K562 (cell line): ENCODE measurements around the gene SLC44A1. TPM values are rescaled to one million over a fixed set of nuclear protein-coding genes. Genes with fewer than 3 reads are reported as not detected.

Source experiments
- ATAC-seq: fragments of 200-7000 bp; cut with Tn5 transposase; 3 replicates; pipeline ENCODE4 v1.9.1; 2020; ENCODE audit warnings: moderate library complexity
- BruUV-seq: library from RNA; stranded (reverse); fragments of 400-500 nt; replicated peaks from 2 replicates; lab custom pipeline; 2021; lab: Mats Ljungman, UMichigan
- CTCF ChIA-PET: fragments of 300-600 bp; formaldehyde crosslinking; extraction: SDS; loops from one replicate; lab custom pipeline; 2021; ENCODE audit warnings: low intra/inter-chr PET ratio; lab: Yijun Ruan, JAX
- POLR2A ChIA-PET: fragments of 300-600, 350-650 bp; sonication (Branson Sonifier 250); formaldehyde crosslinking; extraction: SDS; loops from one replicate; lab custom pipeline; 2021; ENCODE audit warnings: antibody characterized with exemption, inconsistent platforms; lab: Yijun Ruan, JAX
- DNase-seq, 4 experiments: peaks; one replicate each; pipeline versions ENCODE4 v3.0.0 to v3.0.0-alpha.2; 2011 to 2018; ENCODE audit warnings: low spot score in 3 of 4, mixed read lengths in 3 of 4; ENCODE audit errors: extremely low read depth in 1 of 4
- FAIRE-seq: peaks from 2 replicates; lab custom pipeline; 2011; peaks lifted over from hg19 to GRCh38; lab: Jason Lieb, UNC
- H2AFZ ChIP-seq: 2 replicates; pipeline ENCODE4 v1.6.0; 2011; ENCODE audit warnings: low read depth, low read length, control low read depth, inconsistent platforms
- H3K27ac ChIP-seq: fragments of 200-600 bp; 3 replicates; pipeline ENCODE4 v1.8.0; 2011; ENCODE audit warnings: low read depth, mild to moderate bottlenecking, control low read depth, inconsistent platforms, low read length, moderate library complexity, mixed read lengths; ENCODE audit errors: extremely low read depth
- H3K27me3 ChIP-seq, 2 experiments: fragments of 300-600 bp in 1 of 2; 2 replicates in 1 of 2; 3 replicates in 1 of 2; pipeline versions ENCODE4 v1.6.0 to v1.8.0; 2011; ENCODE audit warnings: inconsistent platforms in 2 of 2, low read length in 2 of 2, mild to moderate bottlenecking in 1 of 2, mixed read lengths in 1 of 2, moderate library complexity in 1 of 2; ENCODE audit not compliant: control insufficient read depth in 2 of 2, insufficient read depth in 2 of 2
- H3K36me3 ChIP-seq: fragments of 300-600 bp; 3 replicates; pipeline ENCODE4 v1.8.0; 2011; ENCODE audit warnings: mild to moderate bottlenecking, low read length, inconsistent platforms; ENCODE audit not compliant: control insufficient read depth, insufficient read depth
- H3K4me1 ChIP-seq, 2 experiments: fragments of 200-600 bp in 1 of 2; replicated peaks in 1 of 2; 2 replicates in 1 of 2; 3 replicates in 1 of 2; pipeline versions ENCODE4 v1.5.1 to v1.8.0; 2011; ENCODE audit warnings: inconsistent platforms in 2 of 2, low read length in 2 of 2, mild to moderate bottlenecking in 1 of 2, mixed read lengths in 1 of 2, moderate library complexity in 1 of 2; ENCODE audit not compliant: control insufficient read depth in 2 of 2, insufficient read depth in 2 of 2
- H3K4me2 ChIP-seq: 2 replicates; pipeline ENCODE4 v1.6.1; 2011; ENCODE audit warnings: low read length, control low read depth, inconsistent platforms, mixed read lengths; ENCODE audit not compliant: insufficient read depth
- H3K4me3 ChIP-seq: fragments of 200-600 bp; sonication (generic), shearing (Covaris generic); 2 replicates; pipeline ENCODE4 v1.5.1; 2016; ENCODE audit warnings: control low read depth, inconsistent platforms
- H3K79me2 ChIP-seq: fragments of 200-600 bp; 3 replicates; pipeline ENCODE4 v1.8.0; 2011; ENCODE audit warnings: low read length, inconsistent platforms; ENCODE audit not compliant: control insufficient read depth, insufficient read depth
- H3K9ac ChIP-seq, 2 experiments: 2 replicates each; pipeline versions ENCODE4 v1.6.0 to v1.6.1; 2011; ENCODE audit warnings: low read depth in 2 of 2, low read length in 2 of 2, control low read depth in 1 of 2, inconsistent platforms in 1 of 2, mild to moderate bottlenecking in 1 of 2, mixed read lengths in 1 of 2; ENCODE audit not compliant: insufficient read depth in 1 of 2
- H3K9me1 ChIP-seq: one replicate; pipeline ENCODE4 v1.6.0; 2011; ENCODE audit warnings: inconsistent platforms, mild to moderate bottlenecking, low read length, moderate library complexity; ENCODE audit not compliant: control insufficient read depth, insufficient read depth
- H3K9me3 ChIP-seq: replicated peaks from 2 replicates; pipeline ENCODE4 v1.5.1; 2011; ENCODE audit warnings: low read depth, low read length, inconsistent platforms; ENCODE audit not compliant: control insufficient read depth, insufficient read depth
- H4K20me1 ChIP-seq: replicated peaks from 2 replicates; pipeline ENCODE4 v1.6.1; 2011; ENCODE audit warnings: low read length, inconsistent platforms, mixed read lengths; ENCODE audit not compliant: control insufficient read depth, insufficient read depth
- CBFA2T3 ChIP-seq: fragments of 450-650 bp; IDR thresholded peaks from 2 replicates; pipeline ENCODE4 v1.6.1; 2017
- CBX8 ChIP-seq: fragments of 200-600 bp; sonication (generic); IDR thresholded peaks from 2 replicates; pipeline ENCODE4 v1.6.1; 2012; ENCODE audit warnings: borderline replicate concordance, mixed run types, low read depth, mild to moderate bottlenecking, moderate library complexity, mixed read lengths, low read length, control low read depth, inconsistent platforms; ENCODE audit not compliant: poor library complexity, severe bottlenecking; ENCODE audit errors: extremely low read depth
- CREBBP ChIP-seq: IDR thresholded peaks from one replicate; pipeline ENCODE4 v1.6.1; 2012; ENCODE audit warnings: low read depth, mild to moderate bottlenecking, control low read depth, inconsistent platforms, low read length
- FOXJ3 ChIP-seq: sonication (generic); formaldehyde crosslinking; IDR thresholded peaks from 2 replicates; pipeline ENCODE4 v1.4.0; 2020; ENCODE audit warnings: mild to moderate bottlenecking, missing genetic modification reagents
- GTF2F1 ChIP-seq: IDR thresholded peaks from 2 replicates; pipeline ENCODE4 v1.6.1; 2011; ENCODE audit warnings: low read depth, low read length, improper control_type of control experiment
- HNRNPK ChIP-seq: fragments of 200-400 bp; formaldehyde crosslinking; IDR thresholded peaks from one replicate; pipeline ENCODE4 v1.6.1; 2018; ENCODE audit warnings: mild to moderate bottlenecking, low read depth, low read length; ENCODE audit not compliant: poor library complexity, severe bottlenecking
- NCOA4 ChIP-seq: fragments of 450-650 bp; IDR thresholded peaks from 2 replicates; pipeline ENCODE4 v1.6.1; 2018; ENCODE audit warnings: mild to moderate bottlenecking; ENCODE audit not compliant: partially characterized antibody
- PHF21A ChIP-seq: fragments of 450-650 bp; IDR thresholded peaks from 2 replicates; pipeline ENCODE4 v1.6.1; 2017; ENCODE audit warnings: low read depth, borderline replicate concordance
- SREBF1 ChIP-seq: fragments of 150-350 bp; IDR thresholded peaks from 2 replicates; pipeline ENCODE4 v1.6.1; 2014; ENCODE audit warnings: antibody characterized with exemption, low read depth, low read length, borderline replicate concordance
- STAT6 ChIP-seq: sonication (generic); formaldehyde crosslinking; IDR thresholded peaks from 2 replicates; pipeline ENCODE4 v1.8.1; 2023; ENCODE audit warnings: mild to moderate bottlenecking, missing genetic modification reagents
- ZFP36 ChIP-seq: fragments of 150-350 bp; IDR thresholded peaks from 2 replicates; pipeline ENCODE4 v1.6.1; 2018; ENCODE audit warnings: low read length, low read depth; ENCODE audit not compliant: partially characterized antibody
- ZNF253 ChIP-seq: fragments of 250-450 bp; sonication (Bioruptor Pico); conservative IDR thresholded peaks from 2 replicates; pipeline ENCODE4 v1.6.1; 2021; ENCODE audit warnings: mild to moderate bottlenecking
- ZNF282 ChIP-seq: sonication (generic); formaldehyde crosslinking; IDR thresholded peaks from 2 replicates; pipeline ENCODE4 v1.8.1; 2023; ENCODE audit warnings: missing genetic modification reagents
- WGBS: fragments of 100-300 bp; shearing (Covaris generic); methylation state at CpG from one replicate; pipeline ENCODE4 v1.1.6; 2016; ENCODE audit warnings: low coverage, mixed read lengths; ENCODE audit not compliant: insufficient coverage; ENCODE audit errors: missing lambda C conversion rate; 5-methylcytosine and 5-hydroxymethylcytosine counted together
- in situ Hi-C: fragments of 300-500 bp; cut with MboI; formaldehyde crosslinking; loops from 4 replicates; pipeline ENCODE4 v1.15.0; 2018; ENCODE audit warnings: inconsistent platforms, mixed read lengths
- intact Hi-C: fragments of 100-400 bp; cut with micrococcal nuclease; formaldehyde crosslinking; loops from 2 replicates; pipeline ENCODE4 v1.14.2; 2022
- polyA plus RNA-seq, 8 experiments: library from polyadenylated mRNA; depleted of rRNA in 4 of 8; stranded (reverse) in 5 of 8; unstranded in 3 of 8; fragments of >200 nt; fragmentation: Nextera tagmentation in 2 of 8; fragmentation: Illumina TruSeq in 1 of 8; extraction: Ambion mirVana in 2 of 8; extraction: Trizol in 1 of 8; gene quantifications; 2 replicates each; pipeline versions ENCODE4 v1.2.1 to v1.2.3, GENCODE V29; 2011 to 2014; ENCODE audit warnings: inconsistent platforms in 1 of 8, missing spikeins in 1 of 8
- total RNA-seq, 7 experiments: library from RNA; depleted of rRNA in 6 of 7; stranded (reverse); fragments of >200 nt in 6 of 7; fragmentation: Illumina TruSeq in 2 of 7; extraction: Trizol in 2 of 7; gene quantifications; 2 replicates each; pipeline versions ENCODE4 v1.2.1 to v1.2.3, GENCODE V29; 2011 to 2021; ENCODE audit warnings: low replicate concordance in 1 of 7
- TF ChIP-seq, protein P1 (sequence below): sonication (generic); formaldehyde crosslinking; IDR thresholded peaks from 2 replicates; pipeline ENCODE4 v1.8.0; 2022; ENCODE audit warnings: mild to moderate bottlenecking, missing genetic modification reagents

The SLC44A1 gene
- total and polyA plus RNA-seq, 9 of the 15 experiments (the other 6 are each of a cell fraction or from before 2014, with no cell fraction given): 0.11 to 0.59 (median 0.30) TPM

GRCh38 chr9:105443121-105443520 is 198.7 kb downstream of the SLC44A1 start:
- CTCF ChIA-PET: no interaction called here
- H3K4me1 ChIP-seq: peaks cover 4 to 9% of the 10 kb centered on the region in 2 experiments; a peak in 3 of 5 replicates
- H3K9me1 ChIP-seq: no peaks in the 10 kb centered on the region
- no peaks in the 10 kb centered on the region for H4K20me1 ChIP-seq
- DNase-seq: no peak
- H3K9ac ChIP-seq: no peak overlapping the region
- WGBS: 41% methylated on average over 8 of the region's 8 CpGs
- in situ Hi-C loops: no loop called here
- ATAC-seq: no peak
- no peak overlapping the region for H3K27ac ChIP-seq
- no peaks in the 10 kb centered on the region for H3K27me3 ChIP-seq
- H2AFZ ChIP-seq: no peak overlapping the region
- no TSS peak for BruUV-seq
- FAIRE-seq: no peak
- TF ChIP-seq STAT6 (no peak), ZNF253 (no peak), NCOA4 (no peak), CBFA2T3 (no peak), FOXJ3 (CRISPR knock-in tag) (no peak), PHF21A (no peak), HNRNPK (no peak), ZNF282 (CRISPR knock-in tag) (no peak), ZFP36 (no peak), SREBF1 (no peak), GTF2F1 (no peak), CREBBP (no peak), CBX8 (no peak)
- TF ChIP-seq, protein P1, sequence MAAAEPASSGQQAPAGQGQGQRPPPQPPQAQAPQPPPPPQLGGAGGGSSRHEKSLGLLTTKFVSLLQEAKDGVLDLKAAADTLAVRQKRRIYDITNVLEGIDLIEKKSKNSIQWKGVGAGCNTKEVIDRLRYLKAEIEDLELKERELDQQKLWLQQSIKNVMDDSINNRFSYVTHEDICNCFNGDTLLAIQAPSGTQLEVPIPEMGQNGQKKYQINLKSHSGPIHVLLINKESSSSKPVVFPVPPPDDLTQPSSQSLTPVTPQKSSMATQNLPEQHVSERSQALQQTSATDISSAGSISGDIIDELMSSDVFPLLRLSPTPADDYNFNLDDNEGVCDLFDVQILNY (CRISPR knock-in tag): no peak
- TF ChIP-seq, all 486 proteins: peak for 0
- POLR2A ChIA-PET: no interaction called here
- Histone ChIP-seq H3K36me3 (no peaks in the 10 kb centered on the region), H3K4me2 (no peak overlapping the region), H3K9me3 (no peaks in the 10 kb centered on the region), H3K79me2 (no peaks in the 10 kb centered on the region), H3K4me3 (no peak overlapping the region)
- intact Hi-C loops: loop anchor here (10.0 kb wide), 1 partner anchor 58 kb away; no protein-coding TSS in a partner anchor
